Liver (tissue), 9 donors: Measurements from ENCODE around the gene GHRHR. TPM values are rescaled to one million over a fixed set of nuclear protein-coding genes. Genes with fewer than 3 reads are reported as not detected.

ENCODE experiments used
- DNase-seq: peaks from one replicate; pipeline ENCODE4 v3.0.0-alpha.2; 2017; ENCODE audit warnings: low spot score
- H3K27ac ChIP-seq, 2 donors: one replicate each; pipeline ENCODE4 v1.7.0; 2013; ENCODE audit warnings: inconsistent platforms in 2 of 2, low read length in 2 of 2, control low read depth in 1 of 2, low read depth in 1 of 2, mild to moderate bottlenecking in 1 of 2
- H3K27me3 ChIP-seq, 4 donors: one replicate each; pipeline versions ENCODE4 v1.6.1 to v1.7.0; 2013; ENCODE audit warnings: low read length in 3 of 4, inconsistent platforms in 1 of 4, mild to moderate bottlenecking in 1 of 4, moderate library complexity in 1 of 4; ENCODE audit not compliant: control insufficient read depth in 4 of 4, insufficient read depth in 4 of 4
- H3K36me3 ChIP-seq, 4 donors: one replicate each; pipeline versions ENCODE4 v1.6.1 to v1.7.0; 2013; ENCODE audit warnings: low read length in 3 of 4, mild to moderate bottlenecking in 3 of 4, low read depth in 1 of 4, moderate library complexity in 1 of 4; ENCODE audit not compliant: control insufficient read depth in 4 of 4, insufficient read depth in 3 of 4
- H3K4me1 ChIP-seq, 4 donors: one replicate each; pipeline versions ENCODE4 v1.6.1 to v1.7.0; 2013; ENCODE audit warnings: low read length in 3 of 4, mild to moderate bottlenecking in 3 of 4, moderate library complexity in 1 of 4; ENCODE audit not compliant: control insufficient read depth in 4 of 4, insufficient read depth in 4 of 4
- H3K4me3 ChIP-seq, 3 donors: one replicate each; pipeline versions ENCODE4 v1.6.1 to v1.7.0; 2013; ENCODE audit warnings: low read length in 3 of 3, control low read depth in 1 of 3, low read depth in 1 of 3, mild to moderate bottlenecking in 1 of 3
- H3K9ac ChIP-seq, 2 donors: one replicate each; pipeline ENCODE4 v1.7.0; 2013; ENCODE audit warnings: low read length in 2 of 2, mild to moderate bottlenecking in 2 of 2, moderate library complexity in 2 of 2, control low read depth in 1 of 2, low read depth in 1 of 2
- H3K9me3 ChIP-seq, 4 donors: one replicate each; pipeline versions ENCODE4 v1.6.1 to v1.7.0; 2013; ENCODE audit warnings: low read length in 3 of 4; ENCODE audit not compliant: control insufficient read depth in 4 of 4
- ATF3 ChIP-seq: IDR thresholded peaks from 2 replicates; pipeline ENCODE4 v1.6.1; 2016; ENCODE audit warnings: antibody characterized with exemption
- CTCF ChIP-seq: fragments of 150-350 bp; IDR thresholded peaks from 2 replicates; pipeline ENCODE4 v1.5.1; 2017; ENCODE audit warnings: improper control_type of control experiment, low read depth, low read length; ENCODE audit not compliant: missing input control
- EGR1 ChIP-seq, 2 donors: IDR thresholded peaks; 2 replicates each; pipeline ENCODE4 v1.6.1; 2016 to 2018; ENCODE audit warnings: antibody characterized with exemption in 2 of 2, low read depth in 2 of 2
- FOXA1 ChIP-seq: IDR thresholded peaks from 2 replicates; pipeline ENCODE4 v1.6.1; 2016; ENCODE audit warnings: antibody characterized with exemption
- FOXA2 ChIP-seq: IDR thresholded peaks from 2 replicates; pipeline ENCODE4 v1.6.1; 2016; ENCODE audit warnings: antibody characterized with exemption
- GABPA ChIP-seq, 2 donors: IDR thresholded peaks in 1 of 2; conservative IDR thresholded peaks in 1 of 2; 2 replicates each; pipeline ENCODE4 v1.6.1; 2016; ENCODE audit warnings: antibody characterized with exemption in 2 of 2, mild to moderate bottlenecking in 1 of 2, moderate library complexity in 1 of 2
- HNF4A ChIP-seq, 2 donors: conservative IDR thresholded peaks; 2 replicates each; pipeline ENCODE4 v1.6.1; 2016; ENCODE audit warnings: antibody characterized with exemption in 2 of 2, mild to moderate bottlenecking in 2 of 2
- HNF4G ChIP-seq: IDR thresholded peaks from 2 replicates; pipeline ENCODE4 v1.6.1; 2016; ENCODE audit warnings: antibody characterized with exemption
- JUND ChIP-seq, 2 donors: IDR thresholded peaks; 2 replicates each; pipeline ENCODE4 v1.6.1; 2016; ENCODE audit warnings: antibody characterized with exemption in 2 of 2
- MAX ChIP-seq: IDR thresholded peaks from 2 replicates; pipeline ENCODE4 v1.6.1; 2016; ENCODE audit warnings: antibody characterized with exemption
- NR2F2 ChIP-seq: IDR thresholded peaks from 2 replicates; pipeline ENCODE4 v1.6.1; 2016; ENCODE audit warnings: antibody characterized with exemption
- REST ChIP-seq: IDR thresholded peaks from 2 replicates; pipeline ENCODE4 v1.6.1; 2016; ENCODE audit warnings: antibody characterized with exemption, mild to moderate bottlenecking
- RXRA ChIP-seq, 2 donors: IDR thresholded peaks; 2 replicates each; pipeline ENCODE4 v1.6.1; 2017 to 2018; ENCODE audit warnings: antibody characterized with exemption in 2 of 2, mild to moderate bottlenecking in 1 of 2
- SP1 ChIP-seq: IDR thresholded peaks from 2 replicates; pipeline ENCODE4 v1.6.1; 2018; ENCODE audit warnings: antibody characterized with exemption, mild to moderate bottlenecking
- TAF1 ChIP-seq: conservative IDR thresholded peaks from 2 replicates; pipeline ENCODE4 v1.6.1; 2016; ENCODE audit warnings: antibody characterized with exemption, mild to moderate bottlenecking
- YY1 ChIP-seq: IDR thresholded peaks from 2 replicates; pipeline ENCODE4 v1.6.1; 2016; ENCODE audit warnings: antibody characterized with exemption, mild to moderate bottlenecking
- ZBTB33 ChIP-seq: IDR thresholded peaks from 2 replicates; pipeline ENCODE4 v1.6.1; 2016; ENCODE audit warnings: antibody characterized with exemption
- WGBS: extraction: QIAGEN DNeasy Blood & Tissue Kit; methylation state at CpG from one replicate; pipeline ENCODE4 v1.1.7; 2013; 5-methylcytosine and 5-hydroxymethylcytosine counted together
- polyA plus RNA-seq, 2 donors: library from polyadenylated mRNA; stranded (reverse) in 1 of 2; unstranded in 1 of 2; fragments of 200-250 nt in 1 of 2; fragments of >200 nt in 1 of 2; fragmentation: Nextera tagmentation in 1 of 2; extraction: Ambion mirVana in 1 of 2; gene quantifications; one replicate each; pipeline versions ENCODE4 v1.2.1 to v1.2.3, GENCODE V29; 2013 to 2015
- total RNA-seq, 2 donors: library from RNA; depleted of rRNA; stranded (reverse); fragments of >200 nt; gene quantifications; one replicate each; pipeline ENCODE4 v1.2.3, GENCODE V29; 2014
- donor health status: healthy.
- donor health status: healthy.
- donor health status: healthy.
- donor health status: healthy.
- donor health status: healthy.

Gene GHRHR
- total and polyA plus RNA-seq, 4 donors, result 0.46 to 0.50 TPM; not detected in 2

- no peak for TF ChIP-seq HNF4A (conservative IDR thresholded peaks at IDR 0.05)
- no peaks in the 10 kb centered on the region for H3K36me3 ChIP-seq
Observed at GRCh38 chr7:31022117-31022516, 58.4 kb downstream of the GHRHR start.

GRCh38 chr7:31022726-31023125 is 59.0 kb downstream of the GHRHR start:
- Histone ChIP-seq H3K4me3 (no peak overlapping the region), H3K9ac (no peak overlapping the region), H3K27ac (no peak overlapping the region), H3K9me3 (no peaks in the 10 kb centered on the region), H3K36me3 (no peaks in the 10 kb centered on the region), H3K27me3 (no peaks in the 10 kb centered on the region), H3K4me1 (no peaks in the 10 kb centered on the region)
- TF ChIP-seq YY1 (no peak), MAX (no peak), FOXA2 (no peak), SP1 (no peak), REST (no peak), EGR1 (IDR thresholded peaks at IDR 0.05; ENCODE audit: low read depth in 2 of 2) (no peak), FOXA1 (no peak), HNF4G (no peak), CTCF (no peak), JUND (IDR thresholded peaks at IDR 0.05) (no peak), TAF1 (no peak), RXRA (IDR thresholded peaks at IDR 0.05) (no peak), HNF4A (conservative IDR thresholded peaks at IDR 0.05) (no peak), ZBTB33 (no peak), ATF3 (no peak), NR2F2 (no peak), GABPA (IDR thresholded peaks at IDR 0.05 in 1 of 2, conservative IDR thresholded peaks at IDR 0.05 in 1 of 2) (no peak)
- no peak for DNase-seq
- 80% methylated on average over 3 of the region's 3 CpGs for WGBS

More at GRCh38 chr7:31022117-31022516, 58.4 kb downstream of the GHRHR start:
- 88% methylated on average over 4 of the region's 4 CpGs for WGBS
- no peak for DNase-seq
- H3K27me3 ChIP-seq, result no peaks in the 10 kb centered on the region
- H3K9ac ChIP-seq, result no peak overlapping the region
- H3K4me1 ChIP-seq, result no peaks in the 10 kb centered on the region
- H3K9me3 ChIP-seq, result no peaks in the 10 kb centered on the region
- H3K4me3 ChIP-seq, result no peak overlapping the region
- no peak overlapping the region for H3K27ac ChIP-seq
